Measurements from ENCODE around the gene RC3H2. TPM values are rescaled to one million over a fixed set of nuclear protein-coding genes. Genes with fewer than 3 reads are reported as not detected.
A peak's percentile ranks its signal among the peaks of the same experiment; 100 is the strongest.

The RC3H2 gene
- total and polyA plus RNA-seq, 9 donors = 10.2 to 40.9 (median 31.7) TPM

GRCh38 chr9:122939601-122940000, 34.4 kb upstream of the RC3H2 start:
- WGBS, 3 donors = 88 to 90% (median 89%) methylated on average over 4 of the region's 4 CpGs
- no peak for DNase-seq
- no peaks in the 10 kb centered on the region for H3K36me3 ChIP-seq

GRCh38 chr9:122936883-122937282, 31.7 kb upstream of the RC3H2 start:
- peaks cover 4% of the 10 kb centered on the region for H3K4me1 ChIP-seq (ENCODE audit: insufficient read depth)
- no peaks in the 10 kb centered on the region for H3K9me3 ChIP-seq
- H3K27me3 ChIP-seq = no peaks in the 10 kb centered on the region
- TF ChIP-seq EP300 (IDR thresholded peaks at IDR 0.05) (no peak), CTCF (IDR thresholded peaks at IDR 0.05) (no peak), POLR2A (IDR thresholded peaks at IDR 0.05) (no peak)
- H3K4me3 ChIP-seq = no peak overlapping the region
- intact Hi-C loops (cut with DNase I) = no loop called here
- no peak for DNase-seq
- 65 to 75% (median 67%) methylated on average over 1 of the region's 1 CpG for WGBS, 3 donors
- H3K36me3 ChIP-seq = no peaks in the 10 kb centered on the region
- H3K27ac ChIP-seq = no peak overlapping the region

More at GRCh38 chr9:122939601-122940000, 34.4 kb upstream of the RC3H2 start:
- H3K27me3 ChIP-seq = no peaks in the 10 kb centered on the region
- H3K9me3 ChIP-seq = no peaks in the 10 kb centered on the region
- intact Hi-C loops (cut with DNase I) = no loop called here
- no peak for TF ChIP-seq EP300 (IDR thresholded peaks at IDR 0.05)
- no peak for TF ChIP-seq CTCF (IDR thresholded peaks at IDR 0.05)
- TF ChIP-seq POLR2A (IDR thresholded peaks at IDR 0.05) = no peak
- H3K4me3 ChIP-seq = no peak overlapping the region
- no peak overlapping the region for H3K27ac ChIP-seq
- peaks cover 5% of the 10 kb centered on the region for H3K4me1 ChIP-seq (ENCODE audit: insufficient read depth)

- no peak overlapping the region for H3K27ac ChIP-seq
- peaks cover 4% of the 10 kb centered on the region for H3K4me1 ChIP-seq (ENCODE audit: insufficient read depth)
- intact Hi-C loops (cut with DNase I) = no loop called here
- H3K36me3 ChIP-seq = no peaks in the 10 kb centered on the region
- no peaks in the 10 kb centered on the region for H3K27me3 ChIP-seq
- TF ChIP-seq POLR2A (IDR thresholded peaks at IDR 0.05) (no peak), CTCF (IDR thresholded peaks at IDR 0.05) (no peak), EP300 (IDR thresholded peaks at IDR 0.05) (no peak)
- H3K4me3 ChIP-seq = no peak overlapping the region
- WGBS, 3 donors = 91 to 94% (median 93%) methylated on average over 5 of the region's 5 CpGs
- H3K9me3 ChIP-seq = no peaks in the 10 kb centered on the region
- DNase-seq = no peak
Observed at GRCh38 chr9:122936464-122936863, 31.3 kb upstream of the RC3H2 start.

GRCh38 chr9:122931226-122932121, 26.3 kb upstream of the RC3H2 start, which contains the start of gene ZBTB26:
Gene ZBTB26 (minus strand): TSS chr9:122931512. CDS start chr9:122919934, 11,578 bp downstream.
- H3K36me3 ChIP-seq = no peaks in the 10 kb centered on the region
- peak within 1 kb of the TSS; percentile 11 to 65 for H3K27ac ChIP-seq
- intact Hi-C loops (cut with DNase I) = no loop called here
- peaks cover 7% of the 10 kb centered on the region for H3K4me1 ChIP-seq (ENCODE audit: insufficient read depth)
- H3K4me3 ChIP-seq = peak within 1 kb of the TSS; percentile 90
- DNase-seq = peak; percentile 91 to 94 (median 92)
- H3K27me3 ChIP-seq = no peaks in the 10 kb centered on the region
- TF ChIP-seq EP300 (IDR thresholded peaks at IDR 0.05) (peak; percentile 23), POLR2A (IDR thresholded peaks at IDR 0.05) (peak; percentile 60), CTCF (IDR thresholded peaks at IDR 0.05) (no peak)
- H3K9me3 ChIP-seq = no peaks in the 10 kb centered on the region
- 0 to 1% (median 0%) methylated on average over 43 to 51 of the region's 51 CpGs for WGBS, 3 donors
